ENCODE measurements around the gene HIVEP2. TPM values are rescaled to one million over a fixed set of nuclear protein-coding genes. Genes with fewer than 3 reads are reported as not detected.

HIVEP2 gene
- total and polyA plus RNA-seq, 2 of the 4 experiments (the other 2 are of a cell fraction): 4.3 to 11.3 TPM

DNA sequence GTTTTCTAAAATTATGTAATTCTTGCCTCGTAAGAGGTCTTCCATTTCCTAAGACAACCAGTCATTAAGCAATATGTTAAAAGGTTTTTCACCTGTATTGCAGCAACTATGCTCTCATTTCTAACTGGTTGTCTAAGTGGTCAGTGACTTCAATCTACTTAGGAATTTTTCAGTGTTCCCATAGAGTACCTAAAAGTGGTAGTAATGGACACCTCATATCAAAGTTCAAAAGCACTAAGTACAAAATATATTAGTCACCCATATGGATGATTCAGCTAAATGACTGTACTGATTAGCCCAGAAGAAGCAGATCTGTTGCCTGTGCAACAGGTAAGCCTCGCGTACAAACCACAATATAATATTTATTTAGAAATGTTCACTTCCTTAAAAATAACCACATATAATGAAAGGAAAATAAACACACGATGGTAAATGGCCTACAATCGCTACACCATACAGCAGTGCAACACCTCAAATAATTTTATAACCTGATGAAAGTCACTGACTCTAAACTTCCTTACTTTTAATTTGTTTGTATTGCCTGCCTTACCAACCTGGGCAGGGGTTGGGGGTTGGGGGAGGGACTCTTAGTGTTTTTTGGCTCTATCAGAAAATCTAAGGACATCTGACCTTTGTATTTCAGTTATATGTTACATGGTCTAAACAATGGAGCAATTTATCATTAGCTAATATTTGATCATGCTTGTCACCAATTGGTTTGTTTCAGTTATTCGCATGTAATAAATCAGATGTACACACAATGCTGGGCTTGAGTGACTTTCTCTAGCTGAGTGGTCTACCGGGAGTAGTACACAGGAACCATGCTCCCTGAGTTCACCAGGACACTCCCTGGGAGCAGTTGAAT, 105.9 kb downstream of the HIVEP2 start:
- H2AK5ac ChIP-seq (ENCODE audit: low read depth, low read length): peak overlapping the region; percentile 32; the same call in 1 of the 2 replicates
- no peak overlapping the region for H3K56ac ChIP-seq (ENCODE audit: extremely low read depth, insufficient read depth, low read length)
- H3K4me2 ChIP-seq (ENCODE audit: low read depth, low read length): peak overlapping the region; percentile 15; the same call in 1 of the 2 replicates
- intact Hi-C loops (cut with micrococcal nuclease) (no loop called here), dilution Hi-C loops (cut with HindIII; ENCODE audit: low sequenced_read_pairs, unreplicated experiment) (no loop called here), in situ Hi-C loops (cut with MboI; ENCODE audit: low sequenced_read_pairs) (no loop called here)
- H2AK9ac ChIP-seq (replicated peaks; ENCODE audit: low read depth, low read length, poor library complexity): no peak overlapping the region
- no peak overlapping the region for H3K9ac ChIP-seq (ENCODE audit: low read depth, low read length)
- peaks cover 8% of the 10 kb centered on the region; the same call in 1 of the 2 replicates for H3K4me1 ChIP-seq (ENCODE audit: control insufficient read depth, insufficient read depth, low read length)
- no peak overlapping the region for H4K5ac ChIP-seq (ENCODE audit: low read depth, low read length)
- no peaks in the 10 kb centered on the region for H3K36me3 ChIP-seq (ENCODE audit: control insufficient read depth, insufficient read depth, low read length)
- H4K20me1 ChIP-seq (ENCODE audit: insufficient read depth, low read length): no peaks in the 10 kb centered on the region
- H3K27me3 ChIP-seq (ENCODE audit: control insufficient read depth, insufficient read depth, low read length): no peaks in the 10 kb centered on the region
- 60% methylated on average over 1 of the region's 7 CpGs; no CpG with 5 or more reads in 1 of the 2 experiments for WGBS, 2 experiments (ENCODE audit: extremely low coverage in 2 of 2, insufficient read length in 1 of 2)
- H4K8ac ChIP-seq (ENCODE audit: low read depth in 2 of 2, low read length in 2 of 2): no peak overlapping the region
- POLR2A ChIA-PET (ENCODE audit: unreplicated experiment): no interaction called here
- H2BK20ac ChIP-seq (ENCODE audit: low read depth, low read length): 0 out of 2 replicates have a peak overlapping the region, but pooled peaks have one; percentile 23
- CTCF ChIA-PET: interaction anchor here (0.6 to 1.1 kb wide), 2 partner anchors 9 to 1556 kb away, joined by 4 to 5 read pairs; no protein-coding TSS in a partner anchor
- no peak overlapping the region for H3K27ac ChIP-seq (ENCODE audit: insufficient read depth, low read length)
- no peak overlapping the region for H4K91ac ChIP-seq (ENCODE audit: insufficient read depth, low read depth, low read length)
- H3K23ac ChIP-seq (ENCODE audit: low read depth, low read length): no peak overlapping the region
- H3K9me3 ChIP-seq (ENCODE audit: control insufficient read depth, insufficient read depth, low read length): no peaks in the 10 kb centered on the region
- H2AFZ ChIP-seq (replicated peaks; ENCODE audit: low read length, poor library complexity): no peak overlapping the region
- peak overlapping the region; percentile 44; the same call in 1 of the 2 replicates for H3K14ac ChIP-seq (replicated peaks; ENCODE audit: low read depth, low read length)
- TF ChIP-seq MAZ (IDR thresholded peaks at IDR 0.05; ENCODE audit: borderline replicate concordance, low read depth, low read length) (no peak), SMC3 (IDR thresholded peaks at IDR 0.05; ENCODE audit: low read depth, low read length) (no peak), FOS (IDR thresholded peaks at IDR 0.05; ENCODE audit: low read depth, low read length) (peak; percentile 63), MAFK (IDR thresholded peaks at IDR 0.05; ENCODE audit: low read depth, low read length) (peak; percentile 17; the same call in 1 of the 2 replicates), CEBPB (IDR thresholded peaks at IDR 0.05; ENCODE audit: low read depth, low read length) (peak; percentile 51; the same call in 1 of the 2 replicates), CTCF (conservative IDR thresholded peaks at IDR 0.05; ENCODE audit: low read depth, low read length) (no peak), NFE2L2 (IDR thresholded peaks at IDR 0.05; ENCODE audit: low read depth, low read length) (peak; percentile 59)
- peak overlapping the region; percentile 37 for H2BK5ac ChIP-seq (ENCODE audit: low read depth, low read length, poor library complexity, severe bottlenecking)
- no TSS peak for BruUV-seq (replicated peaks)
- ATAC-seq (ENCODE audit: low read depth) (no peak), DNase-seq (peak; percentile 72)
- no peak overlapping the region for H2BK15ac ChIP-seq (ENCODE audit: low read depth, low read length)
- no peak overlapping the region for H3K18ac ChIP-seq (ENCODE audit: low read depth, low read length)
- peaks cover 21 to 43% of the 10 kb centered on the region in 2 experiments for H3K79me1 ChIP-seq (ENCODE audit: low read depth in 1 of 2, low read length in 2 of 2)
- H3K4me3 ChIP-seq (ENCODE audit: insufficient read depth, low read depth, low read length): no peak overlapping the region
- no peak overlapping the region for H2BK120ac ChIP-seq (ENCODE audit: low read depth, low read length)
- H3K9me1 ChIP-seq (ENCODE audit: insufficient read depth, low read length): peaks cover 3% of the 10 kb centered on the region; the same call in 1 of the 2 replicates
- no peak overlapping the region for H3K4ac ChIP-seq (ENCODE audit: low read depth, low read length)
